ENCODE results near the gene DRGX.

- TF ChIP-seq POLR2A (IDR thresholded peaks at IDR 0.05) (no peak), CTCF (IDR thresholded peaks at IDR 0.05) (no peak)
These were observed 48.5 kb downstream of the DRGX start for GRCh38 chr10:49347342-49347741.

Data from tibial nerve (tissue), 3 donors.